ENCODE results near the gene APBA2. TPM values are rescaled to one million over a fixed set of nuclear protein-coding genes. Genes with fewer than 3 reads are reported as not detected.
A peak's percentile ranks its signal among the peaks of the same experiment; 100 is the strongest.

APBA2 gene
- total and polyA plus RNA-seq, 4 donors: 0.41 to 2.1 (median 1.9) TPM

DNA sequence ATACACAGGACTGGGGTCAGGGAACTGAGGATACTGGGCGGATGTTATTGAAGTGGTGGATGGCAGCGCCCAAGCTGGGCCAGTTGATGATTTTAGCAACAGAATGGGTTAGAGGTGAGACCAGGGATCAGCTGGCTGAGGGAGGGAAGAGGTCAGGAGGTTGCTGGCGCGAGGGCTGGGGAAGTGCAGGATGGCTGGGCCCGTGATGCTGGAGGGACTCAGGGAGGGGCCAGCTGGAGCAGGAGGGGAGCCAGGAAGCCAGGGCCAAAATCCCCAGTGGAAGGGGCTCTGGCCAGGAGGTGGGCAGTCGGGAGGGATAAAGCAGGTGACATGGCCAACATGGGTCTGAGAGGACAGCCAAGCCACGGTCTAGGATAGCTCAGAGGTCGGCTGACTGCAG, 205.9 kb downstream of the APBA2 start:
- Histone ChIP-seq H3K4me3 (ENCODE audit: low read length in 2 of 2) (no peak overlapping the region), H3K9me3 (ENCODE audit: control insufficient read depth, low read length) (no peaks in the 10 kb centered on the region), H3K36me3 (ENCODE audit: control insufficient read depth in 1 of 2, insufficient read depth in 2 of 2, low read length in 1 of 2) (no peaks in the 10 kb centered on the region), H3K4me1 (ENCODE audit: control insufficient read depth in 1 of 2, insufficient read depth in 2 of 2, low read length in 2 of 2) (no peaks in the 10 kb centered on the region), H3K27me3 (ENCODE audit: control insufficient read depth in 1 of 2, insufficient read depth in 2 of 2, low read length in 1 of 2) (no peaks in the 10 kb centered on the region), H3K27ac (ENCODE audit: low read depth in 1 of 2, low read length in 2 of 2) (no peak overlapping the region)
- no peak for ATAC-seq (ENCODE audit: low FRiP score)
- intact Hi-C loops (cut with DNase I): no loop called here
- peak; percentile 37 to 46 for DNase-seq
- 84 to 85% methylated on average over 8 of the region's 8 CpGs for WGBS, 2 donors

DNA sequence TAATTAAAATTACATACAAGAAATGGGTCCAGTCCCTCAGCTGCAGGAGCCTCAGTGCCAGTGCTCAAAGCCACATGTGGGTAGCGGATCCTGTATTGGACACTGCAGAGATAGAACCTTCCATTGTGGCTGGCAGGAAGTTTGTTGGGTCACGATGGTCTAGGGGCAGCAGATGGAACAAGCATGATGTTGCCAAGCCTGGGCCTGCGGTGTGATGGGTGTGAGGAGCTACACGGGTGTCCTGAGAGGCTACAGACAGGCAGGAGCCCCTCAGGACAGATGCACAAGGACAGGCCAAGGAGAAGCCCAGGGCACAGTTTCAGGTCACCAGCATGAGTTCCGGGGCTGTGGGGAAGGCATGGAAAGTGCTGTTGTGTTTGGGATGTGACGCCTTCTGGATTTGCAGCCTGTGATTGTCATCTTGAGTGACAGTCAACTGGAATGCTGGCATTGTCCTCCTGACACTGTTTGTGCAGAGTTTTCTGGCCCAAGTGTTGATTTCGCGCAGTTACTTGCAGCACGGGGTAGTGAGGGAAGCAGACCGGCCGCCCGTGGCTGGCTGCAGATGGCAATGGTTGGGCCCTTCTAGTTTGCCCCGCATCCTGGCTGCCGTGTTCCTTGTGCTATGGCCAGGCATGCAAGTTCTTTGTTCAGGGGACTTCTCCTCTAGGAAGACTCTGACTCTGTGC, 206.7 kb downstream of the APBA2 start:
- ATAC-seq (ENCODE audit: low FRiP score) (no peak), DNase-seq (peak; percentile 15 to 34)
- 93 to 95% methylated on average over 14 of the region's 14 CpGs for WGBS, 2 donors
- H3K27me3 ChIP-seq (ENCODE audit: control insufficient read depth in 1 of 2, insufficient read depth in 2 of 2, low read length in 1 of 2): no peaks in the 10 kb centered on the region
- H3K4me3 ChIP-seq (ENCODE audit: low read length in 2 of 2): no peak overlapping the region
- H3K27ac ChIP-seq (ENCODE audit: low read depth in 1 of 2, low read length in 2 of 2): no peak overlapping the region
- H3K4me1 ChIP-seq (ENCODE audit: control insufficient read depth in 1 of 2, insufficient read depth in 2 of 2, low read length in 2 of 2): no peaks in the 10 kb centered on the region
- H3K36me3 ChIP-seq (ENCODE audit: control insufficient read depth in 1 of 2, insufficient read depth in 2 of 2, low read length in 1 of 2): no peaks in the 10 kb centered on the region
- no peaks in the 10 kb centered on the region for H3K9me3 ChIP-seq (ENCODE audit: control insufficient read depth, low read length)
- intact Hi-C loops (cut with DNase I): no loop called here

DNA sequence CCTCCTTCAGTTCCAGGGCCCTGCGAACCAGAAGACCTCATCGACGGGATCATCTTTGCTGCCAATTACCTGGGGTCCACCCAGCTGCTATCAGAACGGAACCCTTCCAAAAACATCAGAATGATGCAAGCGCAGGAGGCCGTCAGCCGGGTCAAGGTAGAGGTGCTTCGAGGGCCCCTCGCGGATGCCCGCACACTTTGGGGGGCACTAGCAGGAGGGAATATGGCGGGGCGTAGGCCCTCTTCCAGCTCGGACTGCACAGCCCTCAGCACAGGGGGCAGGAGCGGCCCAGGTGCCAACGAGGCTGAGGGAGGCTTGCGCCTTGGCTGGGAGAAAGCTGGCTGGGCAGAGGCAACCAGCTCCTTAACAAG, 207.3 kb downstream of the APBA2 start:
- intact Hi-C loops (cut with DNase I): no loop called here
- 96% methylated on average over 17 of the region's 17 CpGs for WGBS, 2 donors
- Histone ChIP-seq H3K36me3 (ENCODE audit: control insufficient read depth in 1 of 2, insufficient read depth in 2 of 2, low read length in 1 of 2) (no peaks in the 10 kb centered on the region), H3K4me3 (ENCODE audit: low read length in 2 of 2) (no peak overlapping the region), H3K27me3 (ENCODE audit: control insufficient read depth in 1 of 2, insufficient read depth in 2 of 2, low read length in 1 of 2) (no peaks in the 10 kb centered on the region), H3K4me1 (ENCODE audit: control insufficient read depth in 1 of 2, insufficient read depth in 2 of 2, low read length in 2 of 2) (no peaks in the 10 kb centered on the region), H3K9me3 (ENCODE audit: control insufficient read depth, low read length) (no peaks in the 10 kb centered on the region), H3K27ac (ENCODE audit: low read depth in 1 of 2, low read length in 2 of 2) (no peak overlapping the region)
- ATAC-seq (ENCODE audit: low FRiP score) (no peak), DNase-seq (peak in 1 of 2 donors; percentile 67)

DNA sequence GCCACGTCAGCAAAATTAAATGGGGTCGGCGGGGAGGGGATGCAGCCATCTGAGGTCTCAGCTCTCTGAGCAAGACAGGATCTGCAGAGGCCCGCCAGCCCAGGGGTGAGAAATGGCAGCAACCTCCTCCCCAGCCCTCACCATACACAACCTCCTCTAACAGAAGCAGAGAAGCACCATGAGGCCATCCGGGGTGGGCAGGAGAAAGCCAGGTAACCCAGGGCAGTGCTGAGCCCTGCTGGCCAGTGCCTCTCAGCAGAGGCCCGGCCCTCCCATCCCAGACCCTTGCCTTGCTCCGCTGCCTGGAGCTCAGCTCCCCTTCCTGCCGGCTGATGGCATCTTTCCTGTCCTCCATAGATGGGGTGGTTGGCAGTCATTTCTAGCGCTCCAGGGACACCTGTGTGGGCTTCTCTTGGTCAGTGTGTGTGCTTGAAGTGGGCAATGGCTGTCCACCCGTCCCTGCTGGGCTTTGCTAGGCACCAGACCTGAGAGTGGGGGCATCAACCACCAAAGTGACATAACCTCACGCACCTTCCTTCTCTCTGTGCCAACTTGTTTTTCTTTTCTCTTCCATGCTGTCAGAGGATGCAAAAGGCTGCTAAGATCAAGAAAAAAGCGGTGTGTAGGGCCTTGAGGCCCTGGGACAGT, 208.0 kb downstream of the APBA2 start:
- intact Hi-C loops (cut with DNase I): no loop called here
- no peaks in the 10 kb centered on the region for H3K9me3 ChIP-seq (ENCODE audit: control insufficient read depth, low read length)
- H3K27me3 ChIP-seq (ENCODE audit: control insufficient read depth in 1 of 2, insufficient read depth in 2 of 2, low read length in 1 of 2): no peaks in the 10 kb centered on the region
- H3K27ac ChIP-seq (ENCODE audit: low read depth in 1 of 2, low read length in 2 of 2): no peak overlapping the region
- no peaks in the 10 kb centered on the region for H3K4me1 ChIP-seq (ENCODE audit: control insufficient read depth in 1 of 2, insufficient read depth in 2 of 2, low read length in 2 of 2)
- no peaks in the 10 kb centered on the region for H3K36me3 ChIP-seq (ENCODE audit: control insufficient read depth in 1 of 2, insufficient read depth in 2 of 2, low read length in 1 of 2)
- peak in 1 of 2 donors; percentile 62 for DNase-seq
- no peak for ATAC-seq (ENCODE audit: low FRiP score)
- no peak overlapping the region for H3K4me3 ChIP-seq (ENCODE audit: low read length in 2 of 2)
- 91 to 92% methylated on average over 12 of the region's 12 CpGs for WGBS, 2 donors

DNA sequence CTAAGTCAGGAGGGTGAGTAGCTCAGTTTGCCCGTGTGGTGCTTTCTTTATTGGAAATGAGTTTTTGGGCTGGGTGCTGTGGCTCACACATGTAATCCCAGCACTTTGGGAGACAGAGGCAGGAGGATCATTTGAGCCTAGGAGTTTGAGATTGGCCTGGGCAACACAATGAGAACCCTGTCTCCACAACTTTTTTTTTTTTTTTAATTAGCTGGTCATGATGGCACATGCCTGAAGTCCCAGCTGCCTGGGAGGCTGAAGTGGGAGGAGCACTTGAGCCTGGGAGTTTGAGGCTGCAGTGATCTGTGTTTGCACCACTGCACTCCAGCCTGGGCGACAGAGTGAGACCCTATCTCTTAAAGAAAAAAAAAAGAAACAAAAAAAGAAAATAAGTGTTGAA, 208.9 kb downstream of the APBA2 start:
- 80 to 84% methylated on average over 2 of the region's 2 CpGs for WGBS, 2 donors
- no peak for DNase-seq
- intact Hi-C loops (cut with DNase I): no loop called here
- Histone ChIP-seq H3K4me3 (ENCODE audit: low read length in 2 of 2) (no peak overlapping the region), H3K9me3 (ENCODE audit: control insufficient read depth, low read length) (no peaks in the 10 kb centered on the region), H3K4me1 (ENCODE audit: control insufficient read depth in 1 of 2, insufficient read depth in 2 of 2, low read length in 2 of 2) (no peaks in the 10 kb centered on the region), H3K27me3 (ENCODE audit: control insufficient read depth in 1 of 2, insufficient read depth in 2 of 2, low read length in 1 of 2) (no peaks in the 10 kb centered on the region), H3K36me3 (ENCODE audit: control insufficient read depth in 1 of 2, insufficient read depth in 2 of 2, low read length in 1 of 2) (no peaks in the 10 kb centered on the region), H3K27ac (ENCODE audit: low read depth in 1 of 2, low read length in 2 of 2) (no peak overlapping the region)
- ATAC-seq (ENCODE audit: low FRiP score): no peak

DNA sequence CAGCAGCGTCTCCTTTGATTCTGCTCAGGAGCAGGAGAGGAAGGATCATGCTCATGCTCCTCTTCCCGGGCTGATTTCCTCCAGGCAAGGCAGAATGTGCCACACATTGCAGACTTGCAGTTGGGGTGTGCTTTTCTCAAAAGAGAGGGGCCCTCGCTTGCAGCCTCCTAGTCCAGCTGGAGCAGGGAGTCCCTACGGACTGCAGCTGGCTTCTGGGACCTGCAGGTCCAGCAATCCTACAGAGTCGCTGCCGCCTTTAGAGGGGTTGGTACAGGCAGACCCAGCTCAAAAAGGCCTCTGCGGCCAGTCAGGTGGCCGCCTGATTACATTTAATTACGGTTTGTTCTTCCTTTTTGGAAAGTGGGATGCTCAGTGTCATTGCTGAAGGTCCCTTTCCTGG, 210.0 kb downstream of the APBA2 start:
- H3K27ac ChIP-seq (ENCODE audit: low read depth in 1 of 2, low read length in 2 of 2): no peak overlapping the region
- H3K27me3 ChIP-seq (ENCODE audit: control insufficient read depth in 1 of 2, insufficient read depth in 2 of 2, low read length in 1 of 2): no peaks in the 10 kb centered on the region
- intact Hi-C loops (cut with DNase I): no loop called here
- no peaks in the 10 kb centered on the region for H3K36me3 ChIP-seq (ENCODE audit: control insufficient read depth in 1 of 2, insufficient read depth in 2 of 2, low read length in 1 of 2)
- DNase-seq: peak; percentile 22 to 34
- 95 to 96% methylated on average over 9 of the region's 9 CpGs for WGBS, 2 donors
- no peak for ATAC-seq (ENCODE audit: low FRiP score)
- H3K9me3 ChIP-seq (ENCODE audit: control insufficient read depth, low read length): no peaks in the 10 kb centered on the region
- H3K4me3 ChIP-seq (ENCODE audit: low read length in 2 of 2): no peak overlapping the region
- H3K4me1 ChIP-seq (ENCODE audit: control insufficient read depth in 1 of 2, insufficient read depth in 2 of 2, low read length in 2 of 2): no peaks in the 10 kb centered on the region

DNA sequence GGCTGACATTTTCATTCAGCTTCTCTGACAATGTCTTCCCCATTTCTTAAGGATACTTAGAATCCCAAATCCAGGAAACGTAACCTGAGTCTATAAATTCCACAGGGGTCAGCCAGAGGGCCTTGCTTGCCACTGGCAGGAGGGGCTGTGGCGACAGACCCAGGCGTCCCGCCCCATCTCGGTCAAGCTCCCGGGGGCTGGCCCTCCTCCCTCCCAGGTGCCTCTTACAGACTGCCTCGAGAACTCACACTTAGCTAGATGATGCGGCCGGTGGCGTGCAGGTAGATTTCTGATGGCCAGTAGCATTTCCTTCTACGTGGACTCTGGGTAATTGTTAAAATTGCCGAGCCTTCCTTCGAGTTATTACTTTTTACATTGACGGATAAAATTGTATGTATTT, 211.4 kb downstream of the APBA2 start:
- 85 to 88% methylated on average over 14 of the region's 14 CpGs for WGBS, 2 donors
- Histone ChIP-seq H3K4me3 (ENCODE audit: low read length in 2 of 2) (no peak overlapping the region), H3K27ac (ENCODE audit: low read depth in 1 of 2, low read length in 2 of 2) (no peak overlapping the region), H3K36me3 (ENCODE audit: control insufficient read depth in 1 of 2, insufficient read depth in 2 of 2, low read length in 1 of 2) (no peaks in the 10 kb centered on the region), H3K4me1 (ENCODE audit: control insufficient read depth in 1 of 2, insufficient read depth in 2 of 2, low read length in 2 of 2) (no peaks in the 10 kb centered on the region), H3K9me3 (ENCODE audit: control insufficient read depth, low read length) (no peaks in the 10 kb centered on the region), H3K27me3 (ENCODE audit: control insufficient read depth in 1 of 2, insufficient read depth in 2 of 2, low read length in 1 of 2) (no peaks in the 10 kb centered on the region)
- ATAC-seq (ENCODE audit: low FRiP score) (no peak), DNase-seq (peak; percentile 30 to 59)
- intact Hi-C loops (cut with DNase I): no loop called here

DNA sequence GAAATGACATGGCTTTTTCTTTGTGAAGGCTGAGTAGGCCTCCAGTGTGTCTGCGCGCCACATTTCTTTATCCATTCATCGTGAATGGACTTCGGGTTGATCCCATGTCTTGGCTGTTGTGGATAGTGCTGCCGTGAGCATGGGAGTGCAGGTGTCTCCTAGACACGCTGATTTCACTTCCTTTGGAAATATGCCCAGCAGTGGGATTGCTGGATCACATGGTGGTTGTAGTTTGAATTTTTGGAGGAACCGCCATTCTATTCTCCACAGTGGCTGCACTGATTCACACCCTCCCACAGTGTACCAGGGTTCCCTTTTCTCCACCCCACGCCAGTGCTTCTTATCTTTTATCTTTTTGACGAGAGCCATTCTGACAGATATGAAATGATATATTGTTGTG, 212.2 kb downstream of the APBA2 start:
- H3K36me3 ChIP-seq (ENCODE audit: control insufficient read depth in 1 of 2, insufficient read depth in 2 of 2, low read length in 1 of 2): no peaks in the 10 kb centered on the region
- no peaks in the 10 kb centered on the region for H3K9me3 ChIP-seq (ENCODE audit: control insufficient read depth, low read length)
- DNase-seq (peak; percentile 1 to 3), ATAC-seq (ENCODE audit: low FRiP score) (no peak)
- H3K27ac ChIP-seq (ENCODE audit: low read depth in 1 of 2, low read length in 2 of 2): no peak overlapping the region
- WGBS, 2 donors: 85 to 88% methylated on average over 9 of the region's 9 CpGs
- no peaks in the 10 kb centered on the region for H3K4me1 ChIP-seq (ENCODE audit: control insufficient read depth in 1 of 2, insufficient read depth in 2 of 2, low read length in 2 of 2)
- no peak overlapping the region for H3K4me3 ChIP-seq (ENCODE audit: low read length in 2 of 2)
- no peaks in the 10 kb centered on the region for H3K27me3 ChIP-seq (ENCODE audit: control insufficient read depth in 1 of 2, insufficient read depth in 2 of 2, low read length in 1 of 2)
- intact Hi-C loops (cut with DNase I): no loop called here

DNA sequence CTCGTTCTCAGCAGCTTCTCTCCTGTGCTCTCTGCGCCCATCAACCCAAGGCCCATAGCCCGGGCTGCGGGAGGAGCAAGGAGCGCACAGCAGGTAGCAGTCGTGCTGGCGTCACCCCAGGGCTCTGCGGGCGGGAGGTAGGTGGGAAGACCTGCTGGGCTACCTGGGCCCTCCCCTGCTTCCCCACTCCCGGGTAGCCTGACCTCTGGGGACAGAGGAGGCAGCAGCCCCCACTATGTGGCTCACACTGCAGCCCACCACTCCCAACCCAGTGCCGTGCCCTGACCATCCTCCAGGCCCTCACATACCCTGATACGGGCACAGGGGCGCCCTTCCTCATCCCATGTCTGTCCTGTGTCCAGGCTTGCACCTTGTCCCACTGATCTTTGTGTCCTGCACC, 212.9 kb downstream of the APBA2 start:
- Histone ChIP-seq H3K4me3 (ENCODE audit: low read length in 2 of 2) (no peak overlapping the region), H3K4me1 (ENCODE audit: control insufficient read depth in 1 of 2, insufficient read depth in 2 of 2, low read length in 2 of 2) (no peaks in the 10 kb centered on the region), H3K36me3 (ENCODE audit: control insufficient read depth in 1 of 2, insufficient read depth in 2 of 2, low read length in 1 of 2) (no peaks in the 10 kb centered on the region), H3K9me3 (ENCODE audit: control insufficient read depth, low read length) (no peaks in the 10 kb centered on the region), H3K27me3 (ENCODE audit: control insufficient read depth in 1 of 2, insufficient read depth in 2 of 2, low read length in 1 of 2) (no peaks in the 10 kb centered on the region), H3K27ac (ENCODE audit: low read depth in 1 of 2, low read length in 2 of 2) (no peak overlapping the region)
- WGBS, 2 donors: 87 to 89% methylated on average over 12 to 13 of the region's 13 CpGs
- peak in 1 of 2 donors; percentile 58 for DNase-seq
- no peak for ATAC-seq (ENCODE audit: low FRiP score)
- intact Hi-C loops (cut with DNase I): no loop called here
